ENCODE results near the gene SOX6. TPM values are rescaled to one million over a fixed set of nuclear protein-coding genes. Genes with fewer than 3 reads are reported as not detected.

Gene SOX6
- total and polyA plus RNA-seq, 2 donors (not counting 3 experiments of a cell fraction or from before 2014, with no cell fraction given), result 0.14 to 3.7 TPM

DNA sequence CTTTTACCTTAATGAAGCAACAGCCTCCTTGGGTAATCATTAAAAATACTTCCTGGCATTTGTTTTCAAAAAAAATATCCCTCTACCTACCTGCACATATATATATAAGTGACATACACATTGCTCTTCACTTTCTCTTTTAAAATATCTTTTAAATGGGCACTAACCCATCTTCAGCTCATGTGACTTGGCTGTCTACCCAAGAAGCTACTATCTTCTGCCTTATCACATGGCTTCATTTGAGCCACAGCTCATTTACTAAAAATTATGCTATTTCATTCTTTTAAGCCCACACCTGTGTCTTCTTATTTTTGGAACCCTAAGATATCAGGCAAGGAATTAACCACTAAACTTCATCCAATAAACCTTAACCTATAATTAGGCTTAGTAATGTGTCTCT lies 37.0 kb upstream of the SOX6 start:
- no TSS peak for BruUV-seq (replicated peaks)
- no peak for DNase-seq (ENCODE audit: low read depth, low spot score)
- CTCF ChIA-PET, result no interaction called here
- Histone ChIP-seq H2AFZ (ENCODE audit: low read depth, low read length) (no peak overlapping the region), H3K4me3 (replicated peaks in 1 of 3; ENCODE audit: insufficient read depth in 1 of 3, low read depth in 1 of 3, low read length in 3 of 3) (no peak overlapping the region), H3K9me1 (replicated peaks; ENCODE audit: control insufficient read depth, extremely low read depth, insufficient read depth, low read length) (no peaks in the 10 kb centered on the region), H3K36me3 (ENCODE audit: control insufficient read depth in 2 of 2, extremely low read depth in 1 of 2, insufficient read depth in 2 of 2, low read length in 2 of 2) (no peaks in the 10 kb centered on the region), H3K79me2 (ENCODE audit: control insufficient read depth, insufficient read depth, low read length) (no peaks in the 10 kb centered on the region), H3K27me3 (ENCODE audit: control insufficient read depth in 2 of 2, insufficient read depth in 2 of 2, low read length in 2 of 2) (no peaks in the 10 kb centered on the region), H3K9ac (replicated peaks; ENCODE audit: extremely low read depth, insufficient read depth, low read length) (no peak overlapping the region), H3K4me2 (ENCODE audit: insufficient read depth, low read length) (no peak overlapping the region), H3K27ac (ENCODE audit: insufficient read depth, low read depth, low read length) (no peak overlapping the region), H3K4me1 (ENCODE audit: control insufficient read depth, extremely low read depth, insufficient read depth, low read length) (no peaks in the 10 kb centered on the region), H3K9me3 (replicated peaks; ENCODE audit: control insufficient read depth, insufficient read depth, low read length) (no peaks in the 10 kb centered on the region), H4K20me1 (replicated peaks; ENCODE audit: control insufficient read depth, extremely low read depth, insufficient read depth, low read length) (no peaks in the 10 kb centered on the region)
- TF ChIP-seq FOS (IDR thresholded peaks at IDR 0.05; ENCODE audit: borderline replicate concordance, insufficient read depth, low read length) (no peak), GATA2 (IDR thresholded peaks at IDR 0.05; ENCODE audit: insufficient read depth, insufficient read length, low read depth, low read length) (no peak), MYC (IDR thresholded peaks at IDR 0.05; ENCODE audit: low read depth, low read length) (no peak), POLR2AphosphoS5 (IDR thresholded peaks at IDR 0.05; ENCODE audit: insufficient read depth, low read depth, low read length) (no peak), JUN (IDR thresholded peaks at IDR 0.05; ENCODE audit: borderline replicate concordance, insufficient read depth, insufficient read length, low read depth) (no peak), MAX (IDR thresholded peaks at IDR 0.05; ENCODE audit: insufficient read depth, insufficient read length) (no peak), EZH2 (IDR thresholded peaks at IDR 0.05; ENCODE audit: borderline replicate concordance, low read depth, low read length, severe bottlenecking) (no peak), POLR2A (IDR thresholded peaks at IDR 0.05; ENCODE audit: low read depth, low read length) (no peak)
- TF ChIP-seq, protein P1, sequence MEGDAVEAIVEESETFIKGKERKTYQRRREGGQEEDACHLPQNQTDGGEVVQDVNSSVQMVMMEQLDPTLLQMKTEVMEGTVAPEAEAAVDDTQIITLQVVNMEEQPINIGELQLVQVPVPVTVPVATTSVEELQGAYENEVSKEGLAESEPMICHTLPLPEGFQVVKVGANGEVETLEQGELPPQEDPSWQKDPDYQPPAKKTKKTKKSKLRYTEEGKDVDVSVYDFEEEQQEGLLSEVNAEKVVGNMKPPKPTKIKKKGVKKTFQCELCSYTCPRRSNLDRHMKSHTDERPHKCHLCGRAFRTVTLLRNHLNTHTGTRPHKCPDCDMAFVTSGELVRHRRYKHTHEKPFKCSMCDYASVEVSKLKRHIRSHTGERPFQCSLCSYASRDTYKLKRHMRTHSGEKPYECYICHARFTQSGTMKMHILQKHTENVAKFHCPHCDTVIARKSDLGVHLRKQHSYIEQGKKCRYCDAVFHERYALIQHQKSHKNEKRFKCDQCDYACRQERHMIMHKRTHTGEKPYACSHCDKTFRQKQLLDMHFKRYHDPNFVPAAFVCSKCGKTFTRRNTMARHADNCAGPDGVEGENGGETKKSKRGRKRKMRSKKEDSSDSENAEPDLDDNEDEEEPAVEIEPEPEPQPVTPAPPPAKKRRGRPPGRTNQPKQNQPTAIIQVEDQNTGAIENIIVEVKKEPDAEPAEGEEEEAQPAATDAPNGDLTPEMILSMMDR (IDR thresholded peaks at IDR 0.05; ENCODE audit: extremely low read depth in 1 of 2, insufficient read depth in 1 of 2, low read depth in 1 of 2, low read length in 2 of 2), result no peak
- intact Hi-C loops (cut with micrococcal nuclease), result no loop called here
- no peak for FAIRE-seq
- dilution Hi-C loops (cut with MboI; ENCODE audit: extremely low pct_ligation_motif_present, low sequenced_read_pairs), result no loop called here
- POLR2A ChIA-PET, result no interaction called here
